HG02642 (cell line): ENCODE data around the gene PIAS2.

Experiments
- ATAC-seq: cut with Tn5 transposase; IDR thresholded peaks from one replicate; pipeline ENCODE4 v1.9.1; 2021; ENCODE audit warnings: mild to moderate bottlenecking; ENCODE audit not compliant: unreplicated experiment, poor library complexity

Gene PIAS2

DNA sequence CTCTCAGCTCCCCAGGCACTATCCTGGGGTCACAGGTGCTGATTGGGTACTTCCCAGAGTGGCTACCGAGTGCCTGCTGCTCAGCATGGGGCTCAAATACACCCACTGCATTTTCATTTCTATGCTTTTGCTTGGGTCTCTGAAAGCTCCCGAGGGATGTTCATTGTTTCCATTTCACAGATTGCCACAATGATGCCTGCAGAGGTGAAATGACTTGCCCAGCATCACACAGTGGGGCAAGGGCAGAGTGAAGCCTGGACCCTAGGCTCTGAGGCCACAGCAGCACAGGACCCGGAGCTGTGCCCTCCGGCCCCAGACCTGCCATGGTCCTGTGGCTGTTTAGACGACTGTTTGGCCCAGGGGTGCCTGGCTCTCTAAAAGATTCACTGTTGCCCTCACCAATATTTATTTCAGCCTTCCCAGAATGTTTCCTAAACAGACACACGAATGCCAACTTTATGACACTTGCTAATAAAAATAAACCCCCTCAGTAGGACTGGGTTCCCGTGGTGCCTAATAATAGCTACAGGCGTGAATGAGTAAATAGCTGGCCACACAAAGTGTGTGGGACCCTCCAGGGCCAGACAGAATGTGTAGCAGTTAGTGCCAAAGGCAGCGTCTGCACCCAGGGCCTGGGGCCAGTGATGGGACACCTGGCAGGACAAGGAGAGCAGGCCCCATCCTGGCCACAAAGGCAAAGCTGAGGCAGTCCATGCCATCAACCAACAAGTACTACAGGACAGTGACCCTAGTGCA lies 149.0 kb downstream of the PIAS2 start:
- no peak for ATAC-seq

DNA sequence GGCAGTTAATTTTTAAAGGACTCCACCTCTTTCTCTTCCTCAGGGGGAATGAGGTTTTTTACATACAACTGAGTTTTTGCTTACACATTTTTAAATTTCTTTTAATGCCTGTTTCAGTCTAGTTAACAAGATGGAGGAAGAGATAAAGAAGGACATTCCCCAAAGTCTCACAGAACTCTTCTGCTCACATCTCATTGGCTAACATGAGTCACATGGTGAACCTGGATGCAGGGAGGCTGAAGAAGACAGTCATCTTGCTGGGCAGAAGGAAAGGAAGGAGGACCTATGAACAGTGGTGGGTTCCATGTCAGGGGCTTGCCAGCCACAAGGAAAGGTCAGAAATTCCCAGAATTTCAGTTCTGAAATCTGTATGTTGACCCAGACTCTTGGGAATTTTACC lies 150.1 kb downstream of the PIAS2 start:
- no peak for ATAC-seq

DNA sequence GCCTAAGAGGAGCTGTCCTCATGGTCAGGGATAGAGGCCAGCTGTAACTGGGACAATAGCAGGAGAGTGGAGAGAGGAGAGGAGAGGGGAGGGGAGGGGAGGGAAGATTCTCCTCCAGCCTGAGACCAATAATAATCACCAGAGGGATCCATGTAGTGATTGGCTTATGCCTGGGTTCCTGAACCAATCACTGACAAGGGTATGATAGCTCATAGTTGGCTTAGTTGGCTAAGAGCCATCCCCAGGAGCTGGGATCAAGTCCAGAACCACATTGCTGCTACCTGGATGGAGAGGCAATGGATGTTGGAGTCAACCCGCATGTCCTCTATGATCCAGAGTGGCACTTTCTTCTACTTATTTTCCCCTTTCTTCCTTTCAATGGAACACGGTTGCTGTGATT lies 152.7 kb downstream of the PIAS2 start:
- ATAC-seq = no peak

DNA sequence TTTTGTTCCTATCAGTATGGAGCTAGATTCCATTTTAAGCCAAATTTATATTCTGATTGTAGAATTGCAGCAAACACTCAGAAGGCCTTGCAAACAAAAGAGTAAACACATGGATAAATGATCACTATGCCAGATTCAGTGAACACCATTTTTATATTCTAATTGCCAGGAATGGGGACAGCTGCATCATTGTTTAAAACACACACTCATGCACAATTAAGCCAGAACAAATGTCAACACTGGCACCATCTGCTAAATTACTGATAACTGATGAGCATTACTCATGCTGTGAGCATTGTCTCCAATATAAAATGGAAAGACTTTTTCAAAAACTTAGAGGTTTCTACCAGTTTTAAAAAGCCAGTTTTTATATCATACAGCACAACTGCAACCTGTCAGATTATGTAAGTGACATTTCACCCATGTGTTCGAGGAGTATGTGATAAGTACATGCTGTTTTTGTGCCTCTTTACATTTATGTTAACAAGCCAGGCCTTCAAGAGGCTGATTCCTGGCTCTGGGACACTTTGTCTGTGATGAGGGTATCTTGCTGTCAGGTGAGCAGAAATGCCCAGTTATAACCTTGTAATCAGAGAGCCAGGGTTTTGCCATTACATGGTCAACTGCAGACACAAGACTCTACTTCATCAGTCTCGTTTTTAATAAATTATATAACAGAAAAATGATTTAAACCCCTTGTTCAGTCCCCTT lies 156.1 kb downstream of the PIAS2 start:
- no peak for ATAC-seq

DNA sequence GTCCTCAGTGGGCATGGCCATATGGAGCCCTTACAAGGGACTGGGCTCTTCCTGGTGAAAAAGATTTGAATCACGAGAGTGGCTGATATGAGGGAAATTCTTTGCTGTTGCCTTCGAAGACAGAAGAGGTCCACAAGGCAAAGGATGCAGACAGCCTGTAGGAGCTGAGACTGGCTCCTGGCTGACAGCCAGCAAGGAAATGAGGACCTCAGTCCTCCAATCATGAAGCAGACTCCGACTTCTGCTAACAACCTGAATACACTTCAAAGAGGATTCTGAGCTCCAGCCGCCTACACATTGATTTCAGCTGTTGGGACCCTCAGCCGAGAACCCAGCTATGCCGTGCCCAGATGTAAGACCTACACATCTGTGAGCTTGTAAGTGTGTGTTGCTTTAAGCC lies 157.4 kb downstream of the PIAS2 start:
- no peak for ATAC-seq

DNA sequence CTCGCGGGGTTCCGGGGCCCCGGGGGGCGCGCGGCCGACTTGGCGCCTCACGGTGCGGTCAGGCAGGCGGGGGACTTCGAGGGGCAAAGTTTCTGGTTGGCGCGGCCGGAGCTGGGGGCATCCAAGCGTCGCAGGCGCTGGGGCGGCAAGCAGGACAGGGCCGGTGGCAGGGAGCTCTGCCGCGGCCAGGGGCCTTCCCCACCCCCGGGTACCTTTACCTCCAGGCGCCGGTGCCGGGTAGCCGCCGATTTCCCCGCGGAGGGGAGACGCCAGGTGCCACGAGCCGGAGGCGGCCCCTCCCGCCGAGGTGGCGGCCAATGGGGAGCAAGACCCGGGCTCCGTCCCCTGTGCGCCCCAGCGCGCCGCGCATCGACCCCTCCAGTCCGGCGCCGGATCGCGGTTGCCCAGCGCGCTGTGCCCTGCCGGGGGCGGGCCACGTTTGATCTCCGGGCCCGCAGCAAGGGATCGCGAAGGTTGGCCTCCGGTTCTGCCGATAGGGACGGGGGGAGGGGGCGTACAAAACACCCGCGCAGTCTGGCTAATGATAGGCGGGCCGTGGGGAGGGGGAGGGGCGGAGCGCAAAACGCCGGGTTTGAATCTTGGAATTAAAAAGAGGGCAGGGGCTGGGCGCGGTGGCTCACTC lies 160.6 kb downstream of the PIAS2 start, which contains the start of gene ST8SIA5:
ST8SIA5 (minus strand) TSS at position 495 of the 643 bp plus-strand sequence. CDS start 545 bp downstream, outside the sequence.
- ATAC-seq = no peak

DNA sequence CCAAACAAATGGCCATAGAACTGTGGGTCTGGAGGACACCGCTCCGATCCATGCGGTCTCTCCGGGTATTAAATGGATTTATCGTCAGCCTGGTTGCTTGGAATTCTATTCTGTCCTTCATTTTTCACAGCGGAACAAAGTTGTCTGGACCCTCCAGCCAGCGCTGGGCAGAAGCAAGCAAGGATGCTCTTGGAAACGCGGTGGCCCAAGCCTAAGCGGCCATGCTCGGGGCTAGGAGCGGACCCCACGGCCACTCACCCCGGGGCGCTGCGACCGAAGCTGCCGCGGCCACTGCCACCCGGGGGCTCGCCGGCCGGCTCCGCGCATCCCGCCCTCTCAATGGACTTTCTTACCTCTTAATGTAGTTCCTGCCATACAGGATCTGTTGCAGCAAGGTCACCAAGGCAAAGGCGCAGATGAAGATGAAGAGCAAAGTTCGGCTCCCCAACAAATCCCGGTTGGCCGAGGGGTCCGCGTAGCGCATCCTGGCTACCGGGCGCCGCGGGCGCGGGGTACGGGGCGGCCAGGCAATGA lies 161.2 kb downstream of the PIAS2 start:
- no peak for ATAC-seq

DNA sequence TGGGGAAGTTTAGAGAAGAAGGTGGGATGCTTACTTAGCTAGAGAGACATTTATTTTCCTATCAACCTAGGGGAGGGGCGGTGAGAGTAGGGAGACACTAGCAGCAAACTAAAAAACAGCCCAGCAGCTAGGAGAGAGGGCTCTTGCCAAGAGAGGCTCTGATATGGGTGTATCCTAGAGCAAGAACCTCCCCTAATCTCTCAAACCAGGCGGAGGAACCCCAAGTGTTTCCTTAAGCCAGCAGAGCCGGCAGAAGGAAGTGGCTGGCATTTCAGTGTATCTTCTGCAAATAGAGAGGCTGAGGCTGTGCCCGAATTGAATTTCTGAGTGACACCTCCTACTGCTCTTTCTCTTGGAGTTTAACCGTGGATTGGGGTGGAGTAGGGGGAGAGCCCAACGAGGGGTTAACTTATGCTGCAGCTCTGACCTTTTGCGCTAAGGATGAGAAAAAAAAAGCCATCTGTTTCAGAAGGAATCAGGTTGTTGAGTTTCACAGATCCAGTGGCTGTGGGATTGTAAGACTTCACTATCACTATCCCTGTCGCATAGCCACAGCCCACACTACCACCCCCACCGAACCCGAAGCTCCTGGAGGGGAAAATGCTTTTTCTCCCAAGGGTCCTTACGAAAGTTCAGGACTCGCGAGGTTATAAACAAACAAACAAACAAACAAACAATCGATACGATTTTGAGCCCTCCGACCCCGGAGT lies 161.8 kb downstream of the PIAS2 start:
- no peak for ATAC-seq

DNA sequence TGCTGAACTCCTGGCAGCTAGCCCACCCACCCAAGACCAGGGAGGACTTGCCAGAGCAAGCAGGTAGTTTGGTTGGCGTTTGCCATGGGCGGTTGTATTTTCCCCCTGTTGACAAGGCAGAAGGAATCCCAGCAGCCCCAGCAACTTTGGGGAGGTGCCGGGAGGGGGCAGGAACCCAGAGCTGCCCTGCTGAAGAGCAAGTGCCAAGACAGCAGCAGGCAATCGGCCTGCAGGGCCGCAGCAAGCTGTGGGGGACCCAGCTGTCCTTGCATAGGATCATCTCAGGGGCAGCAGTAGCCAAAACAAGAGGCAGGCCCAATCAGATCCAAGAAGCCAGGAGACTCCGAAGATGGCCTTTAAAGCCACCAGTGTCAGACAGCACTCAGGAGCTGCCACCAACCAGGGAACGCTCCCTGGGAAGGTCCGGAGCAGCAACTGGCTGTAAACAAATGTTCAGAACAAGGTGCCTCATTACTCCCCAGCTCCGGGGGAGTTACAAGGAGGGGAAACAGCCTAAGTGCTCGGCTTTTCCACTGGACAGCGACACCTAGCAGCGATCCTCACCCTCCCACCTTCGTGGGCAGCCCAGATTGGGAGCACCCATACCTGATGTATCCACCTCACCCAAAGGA lies 162.5 kb downstream of the PIAS2 start:
- ATAC-seq = no peak

DNA sequence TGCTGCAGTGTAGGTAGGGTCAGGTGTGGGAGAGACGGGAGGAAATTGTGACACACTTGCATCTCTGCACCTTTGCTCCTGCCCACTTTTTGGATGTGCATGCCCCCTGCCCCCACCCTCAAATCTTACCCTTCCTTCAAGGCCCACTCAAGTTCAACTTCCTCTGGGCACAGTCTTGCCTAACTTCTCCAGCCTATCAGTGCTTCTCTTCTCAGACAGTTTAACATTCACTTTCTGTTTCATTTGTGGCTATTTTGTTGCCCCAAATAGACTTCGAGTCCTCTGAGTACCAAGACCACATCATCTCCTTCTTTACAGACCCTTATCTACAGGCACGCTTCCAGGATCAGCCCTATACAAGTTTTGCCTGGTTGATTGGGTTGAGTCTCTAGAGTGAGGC lies 163.1 kb downstream of the PIAS2 start:
- peak; percentile 58 for ATAC-seq
